H9 (cell line): Measurements from ENCODE around the gene OR51V1. TPM values are rescaled to one million over a fixed set of nuclear protein-coding genes. Genes with fewer than 3 reads are reported as not detected.

Source experiments
- DNase-seq: peaks from one replicate; pipeline ENCODE4 v3.0.0-alpha.2; 2017
- H2AFZ ChIP-seq: one replicate; pipeline ENCODE4 v1.6.1; 2013; ENCODE audit warnings: mild to moderate bottlenecking, low read length, control low read depth, moderate library complexity
- H2AK5ac ChIP-seq: 2 replicates; pipeline ENCODE4 v1.6.1; 2013; ENCODE audit warnings: low read length, control low read depth, mixed read lengths; ENCODE audit not compliant: insufficient read length
- H2BK120ac ChIP-seq: one replicate; pipeline ENCODE4 v1.6.1; 2013; ENCODE audit warnings: low read depth, mild to moderate bottlenecking, low read length, control low read depth, inconsistent platforms; ENCODE audit not compliant: poor library complexity, severe bottlenecking
- H2BK12ac ChIP-seq: 2 replicates; pipeline ENCODE4 v1.6.1; 2013; ENCODE audit warnings: low read length, control low read depth, mixed read lengths, low read depth; ENCODE audit not compliant: insufficient read length
- H2BK15ac ChIP-seq: 2 replicates; pipeline ENCODE4 v1.6.1; 2013; ENCODE audit warnings: low read depth, low read length, control low read depth
- H2BK20ac ChIP-seq: one replicate; pipeline ENCODE4 v1.6.1; 2013; ENCODE audit warnings: low read depth, mild to moderate bottlenecking, low read length, control low read depth, inconsistent platforms; ENCODE audit not compliant: poor library complexity, severe bottlenecking
- H2BK5ac ChIP-seq: 2 replicates; pipeline ENCODE4 v1.6.1; 2013; ENCODE audit warnings: low read length, control low read depth, mixed read lengths; ENCODE audit not compliant: insufficient read length
- H3K14ac ChIP-seq: 2 replicates; pipeline ENCODE4 v1.6.1; 2013; ENCODE audit warnings: low read length, control low read depth; ENCODE audit not compliant: insufficient read depth
- H3K18ac ChIP-seq: 2 replicates; pipeline ENCODE4 v1.6.1; 2013; ENCODE audit warnings: low read depth, mild to moderate bottlenecking, mixed read lengths, low read length, control low read depth; ENCODE audit not compliant: insufficient read length
- H3K23ac ChIP-seq: 2 replicates; pipeline ENCODE4 v1.6.1; 2013; ENCODE audit warnings: low read length, control low read depth, mixed read lengths, low read depth; ENCODE audit not compliant: insufficient read length
- H3K23me2 ChIP-seq: 2 replicates; pipeline ENCODE4 v1.6.1; 2013; ENCODE audit warnings: low read depth, mild to moderate bottlenecking, mixed read lengths, low read length, control low read depth; ENCODE audit not compliant: insufficient read length, poor library complexity, severe bottlenecking
- H3K27ac ChIP-seq: 2 replicates; pipeline ENCODE4 v1.5.1; 2013; ENCODE audit warnings: low read length, control low read depth, mixed read lengths, low read depth; ENCODE audit not compliant: insufficient read length
- H3K27me3 ChIP-seq: 2 replicates; pipeline ENCODE4 v1.6.1; 2013; ENCODE audit warnings: low read length, control low read depth, inconsistent platforms; ENCODE audit not compliant: insufficient read depth
- H3K4ac ChIP-seq: 2 replicates; pipeline ENCODE4 v1.6.1; 2013; ENCODE audit warnings: low read depth, mild to moderate bottlenecking, control low read depth, inconsistent platforms, low read length, moderate library complexity
- H3K4me1 ChIP-seq: 2 replicates; pipeline ENCODE4 v1.6.1; 2013; ENCODE audit warnings: low read length, control low read depth, inconsistent platforms; ENCODE audit not compliant: insufficient read depth
- H3K4me2 ChIP-seq: 2 replicates; pipeline ENCODE4 v1.6.1; 2013; ENCODE audit warnings: low read length, control low read depth, mixed read lengths; ENCODE audit not compliant: insufficient read length, insufficient read depth
- H3K56ac ChIP-seq: 2 replicates; pipeline ENCODE4 v1.6.1; 2013; ENCODE audit warnings: low read depth, mild to moderate bottlenecking, mixed read lengths, low read length, control low read depth; ENCODE audit not compliant: insufficient read length
- H3K79me1 ChIP-seq: 2 replicates; pipeline ENCODE4 v1.6.1; 2013; ENCODE audit warnings: low read depth, mild to moderate bottlenecking, moderate library complexity, low read length, control low read depth, inconsistent platforms; ENCODE audit not compliant: insufficient read depth, poor library complexity, severe bottlenecking
- H3K79me2 ChIP-seq: 2 replicates; pipeline ENCODE4 v1.6.1; 2013; ENCODE audit warnings: low read length, control low read depth, inconsistent platforms; ENCODE audit not compliant: insufficient read depth
- H3K9ac ChIP-seq: 2 replicates; pipeline ENCODE4 v1.6.1; 2013; ENCODE audit warnings: low read length, control low read depth, mixed read lengths; ENCODE audit not compliant: insufficient read length; ENCODE audit errors: extremely low read depth
- H3K9me3 ChIP-seq: one replicate; pipeline ENCODE4 v1.6.1; 2013; ENCODE audit warnings: low read depth, low read length, inconsistent platforms; ENCODE audit not compliant: control insufficient read depth
- H3T11ph ChIP-seq: one replicate; pipeline ENCODE4 v1.6.1; 2013; ENCODE audit warnings: mild to moderate bottlenecking, low read length, control low read depth, inconsistent platforms
- H4K20me1 ChIP-seq: one replicate; pipeline ENCODE4 v1.6.1; 2013; ENCODE audit not compliant: control insufficient read depth, insufficient read length, insufficient read depth
- H4K5ac ChIP-seq: 2 replicates; pipeline ENCODE4 v1.6.1; 2013; ENCODE audit warnings: low read depth, mild to moderate bottlenecking, mixed read lengths, low read length, control low read depth; ENCODE audit not compliant: insufficient read length
- H4K8ac ChIP-seq: replicated peaks from 2 replicates; pipeline ENCODE4 v1.6.1; 2013; ENCODE audit warnings: low read length, control low read depth, mixed read lengths, low read depth; ENCODE audit not compliant: insufficient read length
- H4K91ac ChIP-seq: 2 replicates; pipeline ENCODE4 v1.6.1; 2013; ENCODE audit warnings: low read depth, mild to moderate bottlenecking, moderate library complexity, mixed read lengths, low read length, control low read depth; ENCODE audit not compliant: insufficient read length
- H3K27ac Mint-ChIP-seq, 3 experiments: 2 replicates in 2 of 3; 3 replicates in 1 of 3; pipeline ENCODE4 v1.8.0; 2020 to 2021; ENCODE audit warnings: mixed read lengths in 3 of 3, mild to moderate bottlenecking in 1 of 3, moderate library complexity in 1 of 3
- H3K27me3 Mint-ChIP-seq: 2 replicates; pipeline ENCODE4 v1.8.0; 2021; ENCODE audit warnings: low read depth, mild to moderate bottlenecking, moderate library complexity, mixed read lengths
- H3K36me3 Mint-ChIP-seq, 3 experiments: 2 replicates in 2 of 3; 3 replicates in 1 of 3; pipeline ENCODE4 v1.8.0; 2020 to 2021; ENCODE audit warnings: low read depth in 3 of 3, mixed read lengths in 3 of 3; ENCODE audit not compliant: insufficient read depth in 1 of 3
- H3K4me1 Mint-ChIP-seq, 2 experiments: 2 replicates each; pipeline ENCODE4 v1.8.0; 2020; ENCODE audit warnings: mixed read lengths in 2 of 2
- H3K4me3 Mint-ChIP-seq, 2 experiments: 2 replicates in 1 of 2; 3 replicates in 1 of 2; pipeline ENCODE4 v1.8.0; 2020 to 2021; ENCODE audit warnings: mild to moderate bottlenecking in 2 of 2, mixed read lengths in 2 of 2, moderate library complexity in 1 of 2
- H3K9me3 Mint-ChIP-seq, 2 experiments: 2 replicates in 1 of 2; 3 replicates in 1 of 2; pipeline ENCODE4 v1.8.0; 2020; ENCODE audit warnings: mild to moderate bottlenecking in 2 of 2, mixed read lengths in 2 of 2, moderate library complexity in 1 of 2
- CTCF ChIP-seq: fragments of 200-600 bp; sonication (generic); conservative IDR thresholded peaks from 3 replicates; pipeline ENCODE4 v1.8.0; 2021; ENCODE audit warnings: antibody characterized with exemption, mild to moderate bottlenecking
- WGBS: extraction: QIAGEN DNeasy Blood & Tissue Kit; methylation state at CpG from one replicate; pipeline ENCODE4 v1.1.7; 2013; ENCODE audit warnings: missing lambda C conversion rate, low lambda C conversion rate, mixed read lengths; ENCODE audit not compliant: insufficient read length; ENCODE audit errors: extremely low coverage; 5-methylcytosine and 5-hydroxymethylcytosine counted together
- total RNA-seq: library from RNA; stranded (reverse); gene quantifications from 2 replicates; pipeline ENCODE4 v1.2.1, GENCODE V29; 2021

The OR51V1 gene
- total RNA-seq, 1 experiment from 2014 or later: not detected

DNA sequence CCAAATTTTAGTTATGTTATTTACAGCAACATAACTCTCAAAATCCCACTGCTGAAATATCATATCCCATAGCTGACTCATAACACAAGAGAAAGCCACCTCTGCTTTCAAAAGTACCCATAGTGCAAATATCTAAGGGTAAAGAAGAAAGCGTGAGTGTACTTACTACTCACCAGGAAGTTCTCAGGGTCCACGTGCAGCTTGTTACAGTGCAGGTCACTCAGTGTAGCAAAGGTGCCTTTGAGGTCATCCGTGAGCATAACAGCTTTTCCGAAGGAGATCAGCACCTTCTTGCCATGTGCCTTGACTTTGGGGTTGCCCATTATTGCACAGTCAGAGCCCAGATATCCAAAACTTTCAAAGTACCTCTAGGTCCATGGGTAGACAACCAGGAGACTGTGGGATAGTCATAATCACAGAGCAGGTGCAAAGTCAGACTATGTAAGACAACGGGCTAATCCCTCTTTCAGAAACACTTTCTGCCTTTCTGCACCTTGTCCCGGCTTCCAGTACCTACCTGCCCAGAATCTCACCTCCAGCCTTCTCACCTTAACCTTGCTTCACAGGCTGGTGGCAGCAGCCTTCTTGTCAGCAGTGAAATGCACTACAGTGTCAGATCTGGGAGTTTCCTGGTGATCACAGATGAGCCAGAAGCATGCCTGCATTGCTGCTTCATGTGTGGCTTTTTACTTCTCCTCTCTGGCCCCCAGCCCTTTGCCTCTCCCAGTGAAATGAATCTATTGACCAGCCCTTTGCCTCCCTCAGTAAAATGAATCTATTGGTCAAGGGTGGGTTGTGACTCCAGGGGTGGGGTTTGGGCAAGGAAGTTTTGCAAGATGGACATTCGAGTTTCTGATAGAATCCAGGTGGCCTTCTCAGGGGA, 42.7 kb upstream of the OR51V1 start:
- H3K9me3 Mint-ChIP-seq: no peaks in the 10 kb centered on the region
- no peak overlapping the region for H3K56ac ChIP-seq
- no peaks in the 10 kb centered on the region for H3K79me2 ChIP-seq
- no peak overlapping the region for H2BK5ac ChIP-seq
- no peak overlapping the region for H3K4me3 Mint-ChIP-seq
- H2AFZ ChIP-seq: no peak overlapping the region
- H3K9me3 ChIP-seq: no peaks in the 10 kb centered on the region
- H4K20me1 ChIP-seq: no peaks in the 10 kb centered on the region
- H3K4me1 Mint-ChIP-seq: no peaks in the 10 kb centered on the region
- no peak for TF ChIP-seq CTCF
- no peak overlapping the region for H3K18ac ChIP-seq
- H3K4ac ChIP-seq: no peak overlapping the region
- H4K8ac ChIP-seq: no peak overlapping the region
- H3K14ac ChIP-seq: no peak overlapping the region
- H3K4me2 ChIP-seq: no peak overlapping the region
- H3K36me3 Mint-ChIP-seq: no peaks in the 10 kb centered on the region
- DNase-seq: no peak
- H2BK15ac ChIP-seq: no peak overlapping the region
- H2BK120ac ChIP-seq: no peak overlapping the region
- H4K5ac ChIP-seq: no peak overlapping the region
- no CpG with 5 or more reads among the region's 7 CpGs for WGBS
- no peak overlapping the region for H3K23ac ChIP-seq
- no peak overlapping the region for H2BK12ac ChIP-seq
- no peaks in the 10 kb centered on the region for H3K4me1 ChIP-seq
- no peak overlapping the region for H3T11ph ChIP-seq
- no peaks in the 10 kb centered on the region for H3K79me1 ChIP-seq
- H2AK5ac ChIP-seq: no peak overlapping the region
- H4K91ac ChIP-seq: no peak overlapping the region
- no peak overlapping the region for H3K9ac ChIP-seq
- H3K27ac ChIP-seq: no peak overlapping the region
- H3K23me2 ChIP-seq: no peaks in the 10 kb centered on the region
- no peaks in the 10 kb centered on the region for H3K27me3 ChIP-seq
- H2BK20ac ChIP-seq: no peak overlapping the region
- peaks cover 2% of the 10 kb centered on the region for H3K27me3 Mint-ChIP-seq
- no peak overlapping the region; a peak in 1 of 7 replicates for H3K27ac Mint-ChIP-seq
